ENCODE results near the gene SPATC1L.
"Not testable (repeated sequence)": the region's sequence is repeated elsewhere in the genome, so short reads cannot be mapped to it uniquely, and the experiment has no call there.

Gene SPATC1L

GRCh38 chr21:46183910-46184624, at the start of gene SPATC1L:
SPATC1L (minus strand) TSS chr21:46184459; CDS start chr21:46182816, 1,643 bp downstream.
- peak; percentile 51 for DNase-seq (ENCODE audit: low spot score)

GRCh38 chr21:46229923-46230260, 45.6 kb upstream of the SPATC1L start:
- no peak for DNase-seq (ENCODE audit: low spot score)

- DNase-seq (ENCODE audit: low spot score) = no peak
These were observed 45.1 kb upstream of the SPATC1L start for GRCh38 chr21:46229133-46229922.

GRCh38 chr21:46228345-46229051, 44.2 kb upstream of the SPATC1L start, which contains the start of gene LSS:
LSS (minus strand) TSS chr21:46228774; CDS start chr21:46228745, 29 bp downstream.
- peak; percentile 95 for DNase-seq (ENCODE audit: low spot score)

DNA sequence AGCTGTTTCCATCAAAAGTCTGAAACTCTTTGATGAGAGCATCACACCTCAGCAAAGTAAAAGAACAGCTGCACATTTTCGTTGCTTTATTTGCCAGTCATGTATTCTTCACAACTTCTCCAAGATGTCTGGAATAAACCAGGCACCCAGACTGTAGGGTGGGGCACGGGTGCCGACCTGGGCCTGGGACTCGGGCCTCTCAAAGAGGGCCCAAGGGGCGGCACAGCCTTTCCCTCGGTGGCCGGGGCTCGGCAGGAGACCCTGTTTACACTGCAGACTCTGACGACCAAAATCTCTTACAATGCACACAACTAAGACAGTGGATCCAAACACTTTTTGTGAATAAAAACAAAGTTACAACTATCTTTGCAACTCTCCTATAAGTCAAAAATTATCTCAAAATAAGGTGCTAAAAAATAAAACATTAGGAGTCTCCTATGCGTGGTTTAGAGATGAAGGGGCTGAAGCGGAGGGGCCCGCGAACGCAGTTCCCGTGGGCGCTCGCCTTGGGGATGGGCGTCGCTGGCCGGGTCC, 43.6 kb upstream of the SPATC1L start:
- DNase-seq (ENCODE audit: low spot score) = no peak

- DNase-seq (ENCODE audit: low spot score) = no peak
These were observed 42.8 kb upstream of the SPATC1L start for GRCh38 chr21:46226920-46227599.

- no peak for DNase-seq (ENCODE audit: low spot score)
These were observed 41.9 kb upstream of the SPATC1L start for GRCh38 chr21:46226146-46226545.

- DNase-seq (ENCODE audit: low spot score) = not testable (repeated sequence)
These were observed 39.4 kb upstream of the SPATC1L start for GRCh38 chr21:46223661-46224060.

GRCh38 chr21:46223217-46223616, 39.0 kb upstream of the SPATC1L start:
- DNase-seq (ENCODE audit: low spot score) = no peak

GRCh38 chr21:46222436-46223116, 38.3 kb upstream of the SPATC1L start:
- DNase-seq (ENCODE audit: low spot score) = no peak

- no peak for DNase-seq (ENCODE audit: low spot score)
These were observed 37.6 kb upstream of the SPATC1L start for GRCh38 chr21:46221664-46222435.

- no peak for DNase-seq (ENCODE audit: low spot score)
These were observed 36.6 kb upstream of the SPATC1L start for GRCh38 chr21:46220847-46221246.

DNA sequence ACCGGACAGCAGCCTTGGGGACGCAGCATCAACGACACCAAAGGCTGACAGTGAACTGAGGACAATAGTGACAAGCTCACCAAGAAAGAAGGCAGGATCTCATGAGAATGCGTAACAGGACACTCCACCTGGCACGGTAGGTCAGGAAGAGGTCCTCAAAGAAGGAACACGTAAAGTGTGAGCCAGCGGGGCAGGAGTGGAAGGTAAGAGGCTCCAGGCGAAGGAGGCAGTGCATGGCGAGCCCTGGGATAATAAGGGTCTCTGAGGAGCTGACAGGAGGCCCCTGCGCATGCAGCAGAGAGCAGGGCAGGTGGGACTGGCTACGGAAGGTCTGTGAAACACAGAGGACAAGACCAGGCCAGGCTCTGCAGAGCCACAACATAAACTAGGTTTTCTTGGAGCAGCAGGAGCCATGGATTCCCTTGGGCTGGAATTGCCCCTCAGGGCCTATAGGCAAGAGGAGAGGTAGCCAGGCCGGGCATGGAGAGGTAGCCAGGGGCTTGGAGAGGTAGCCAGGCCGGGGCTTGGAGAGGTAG, 36.1 kb upstream of the SPATC1L start:
- no peak for DNase-seq (ENCODE audit: low spot score)

DNA sequence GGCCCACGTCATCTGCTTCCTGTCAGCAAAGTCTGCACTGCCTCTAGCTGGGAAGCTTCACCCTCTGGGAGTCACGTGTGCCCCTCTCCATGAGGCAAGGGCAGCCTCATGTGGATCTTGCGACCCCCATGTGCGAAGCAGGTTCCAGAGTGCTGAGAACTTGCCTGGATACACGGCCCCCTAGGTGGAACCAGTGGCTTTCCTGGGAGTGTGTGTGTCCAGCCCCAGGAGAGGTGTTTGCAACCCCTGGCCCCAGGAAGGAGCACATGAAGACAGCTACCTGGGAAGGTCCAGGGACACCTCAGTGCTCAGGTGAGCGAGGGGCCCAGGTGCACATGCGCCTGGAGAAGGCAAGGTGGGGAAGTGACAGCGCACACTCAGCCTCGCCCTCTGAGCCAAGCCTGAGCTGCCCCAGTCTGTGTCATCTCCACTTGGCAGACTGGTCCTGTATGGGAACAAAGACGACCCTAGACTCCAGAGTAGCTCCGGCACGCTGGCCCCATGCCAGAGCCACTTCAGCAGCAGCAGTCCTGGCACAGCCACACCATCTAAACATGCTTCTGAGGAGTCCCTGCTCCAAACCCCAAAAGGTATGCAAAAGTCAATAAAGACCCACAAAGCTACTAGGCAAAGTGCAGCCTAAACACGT, 35.5 kb upstream of the SPATC1L start:
- no peak for DNase-seq (ENCODE audit: low spot score)

DNA sequence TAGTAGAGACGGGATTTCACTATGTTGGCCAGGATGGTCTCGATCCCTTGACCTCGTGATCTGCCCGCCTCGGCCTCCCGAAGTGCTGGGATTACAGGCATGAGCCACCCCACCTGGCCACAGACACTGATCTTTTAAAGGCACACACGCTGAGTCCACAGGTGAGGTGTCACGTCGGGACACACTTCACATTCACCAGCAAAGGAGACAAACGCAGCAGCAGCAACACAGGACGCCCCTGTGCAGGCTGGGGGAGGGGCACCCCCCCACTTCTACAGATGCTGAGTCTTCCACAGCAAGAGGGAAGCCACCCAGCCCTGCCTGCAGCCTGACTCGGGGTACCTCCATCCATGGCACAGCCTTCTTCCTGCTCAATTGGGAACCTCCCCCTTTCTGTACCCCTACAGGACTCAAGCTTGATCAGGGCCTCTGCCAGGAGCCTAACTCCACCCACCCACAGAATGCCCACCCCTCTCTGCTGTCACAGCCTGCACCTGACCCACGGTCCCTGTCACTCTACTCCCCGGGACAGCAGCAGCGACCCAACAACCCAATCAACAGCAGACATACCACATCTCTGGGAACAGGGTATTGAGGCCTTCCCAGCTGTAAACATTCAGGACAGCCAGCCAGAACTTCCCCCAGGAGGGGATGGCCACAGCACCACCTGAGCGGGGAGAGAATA, 34.8 kb upstream of the SPATC1L start:
- no peak for DNase-seq (ENCODE audit: low spot score)

DNA sequence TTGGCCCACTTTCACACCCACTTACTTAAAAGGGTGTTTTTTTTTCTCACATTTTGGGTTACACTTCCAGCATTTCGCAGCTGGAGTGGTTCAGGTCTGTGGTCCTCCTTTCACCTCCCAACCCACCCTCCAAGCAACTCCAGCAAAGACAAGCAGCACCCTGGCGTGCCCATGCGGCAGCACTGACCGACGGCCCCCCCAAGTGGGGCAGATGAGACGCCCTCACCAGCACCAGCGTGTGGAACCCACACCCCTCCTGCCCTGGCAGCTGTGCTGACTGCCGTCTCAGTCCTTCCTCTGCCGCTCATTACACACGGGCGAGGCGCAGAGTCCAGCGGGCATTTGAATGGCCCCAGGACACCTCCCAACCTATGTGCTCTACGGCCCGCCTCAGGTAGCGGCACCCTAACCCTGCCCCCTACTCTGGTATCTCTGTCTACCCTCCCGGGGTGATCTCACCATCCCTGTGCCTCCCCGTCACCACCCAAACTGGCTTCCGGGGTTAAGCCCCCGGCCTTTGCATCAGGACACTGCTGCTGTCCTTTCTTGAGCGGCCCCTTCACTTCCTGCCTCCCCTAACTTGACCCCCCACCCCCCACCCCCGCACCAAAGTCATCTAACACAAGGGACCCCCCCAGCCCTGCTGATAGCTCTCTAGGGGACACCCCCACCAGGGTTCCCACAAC, 33.4 kb upstream of the SPATC1L start:
- DNase-seq (ENCODE audit: low spot score) = no peak

- DNase-seq (ENCODE audit: low spot score) = no peak
These were observed 32.0 kb upstream of the SPATC1L start for GRCh38 chr21:46216132-46216747.
